Karpas-422 (cell line): ENCODE results near the gene SIAH2. TPM values are rescaled to one million over a fixed set of nuclear protein-coding genes. Genes with fewer than 3 reads are reported as not detected.

Source experiments
- DNase-seq: peaks from one replicate; pipeline ENCODE4 v3.0.0-alpha.2; 2015
- H2AFZ ChIP-seq: fragments of 200-600 bp; sonication (generic); 2 replicates; pipeline ENCODE4 v1.6.1; 2014; ENCODE audit warnings: antibody characterized with exemption, low read length, mixed read lengths
- H3K27ac ChIP-seq: fragments of 200-600 bp; sonication (generic); 2 replicates; pipeline ENCODE4 v1.5.1; 2014; ENCODE audit warnings: mild to moderate bottlenecking, low read length, moderate library complexity
- H3K27me3 ChIP-seq: fragments of 200-600 bp; sonication (generic); 2 replicates; pipeline ENCODE4 v1.6.1; 2014; ENCODE audit warnings: low read length, mixed read lengths
- H3K36me3 ChIP-seq: fragments of 200-600 bp; sonication (generic); 2 replicates; pipeline ENCODE4 v1.6.1; 2014; ENCODE audit warnings: low read length, mixed read lengths; ENCODE audit not compliant: insufficient read depth
- H3K4me1 ChIP-seq: fragments of 200-600 bp; sonication (generic); 2 replicates; pipeline ENCODE4 v1.6.1; 2014; ENCODE audit warnings: mild to moderate bottlenecking, low read length, mixed read lengths
- H3K4me2 ChIP-seq: fragments of 200-600 bp; sonication (generic); 2 replicates; pipeline ENCODE4 v1.6.1; 2014; ENCODE audit warnings: low read length, low read depth, mild to moderate bottlenecking; ENCODE audit not compliant: poor library complexity, severe bottlenecking
- H3K4me3 ChIP-seq: fragments of 200-600 bp; sonication (generic); 2 replicates; pipeline ENCODE4 v1.5.1; 2014; ENCODE audit warnings: mild to moderate bottlenecking, antibody characterized with exemption, low read length, mixed read lengths
- H3K79me2 ChIP-seq: fragments of 200-600 bp; sonication (generic); 2 replicates; pipeline ENCODE4 v1.6.1; 2014; ENCODE audit warnings: mild to moderate bottlenecking, low read length, mixed read lengths
- H3K9ac ChIP-seq: fragments of 200-600 bp; sonication (generic); 2 replicates; pipeline ENCODE4 v1.6.0; 2014; ENCODE audit warnings: low read length
- H3K9me2 ChIP-seq: fragments of 200-600 bp; sonication (generic), shearing (Covaris generic); replicated peaks from 2 replicates; pipeline ENCODE4 v1.6.0; 2014; ENCODE audit warnings: mild to moderate bottlenecking, low read length, moderate library complexity; ENCODE audit not compliant: insufficient read depth
- H3K9me3 ChIP-seq: fragments of 300-700, 200-600 bp; sonication (generic); 2 replicates; pipeline ENCODE4 v1.6.1; 2014; ENCODE audit warnings: low read length, mixed read lengths
- H4K20me1 ChIP-seq: fragments of 200-600 bp; sonication (generic); 2 replicates; pipeline ENCODE4 v1.6.1; 2014; ENCODE audit warnings: mild to moderate bottlenecking, antibody characterized with exemption, low read length, low read depth; ENCODE audit not compliant: insufficient read depth
- total RNA-seq: library from RNA; depleted of rRNA; stranded (reverse); fragments of >200 nt; shearing (Covaris generic); gene quantifications from 2 replicates; pipeline ENCODE4 v1.2.3, GENCODE V29; 2014; ENCODE audit warnings: low replicate concordance

Gene SIAH2
- total RNA-seq, 1 experiment from 2014 or later: 160 TPM

GRCh38 chr3:150751781-150752263, 11.1 kb downstream of the SIAH2 start:
- Histone ChIP-seq H3K4me3 (no peak overlapping the region), H4K20me1 (peaks cover 81% of the 10 kb centered on the region), H3K79me2 (peaks cover 95% of the 10 kb centered on the region), H3K9ac (no peak overlapping the region), H3K27ac (peak overlapping the region; percentile 51; the same call in 1 of the 2 replicates), H3K9me3 (no peaks in the 10 kb centered on the region), H3K27me3 (no peaks in the 10 kb centered on the region), H3K9me2 (no peaks in the 10 kb centered on the region), H2AFZ (no peak overlapping the region), H3K4me2 (peak overlapping the region; percentile 22), H3K36me3 (peaks cover 37% of the 10 kb centered on the region), H3K4me1 (peaks cover 94% of the 10 kb centered on the region)
- DNase-seq: peak; percentile 41

GRCh38 chr3:150749255-150749654, 13.7 kb downstream of the SIAH2 start:
- Histone ChIP-seq H3K4me1 (peaks cover 100% of the 10 kb centered on the region), H3K9ac (no peak overlapping the region), H3K9me2 (no peaks in the 10 kb centered on the region), H4K20me1 (peaks cover 89% of the 10 kb centered on the region), H3K9me3 (no peaks in the 10 kb centered on the region), H3K79me2 (peaks cover 99% of the 10 kb centered on the region), H3K27ac (peak overlapping the region; percentile 66; the same call in 1 of the 2 replicates), H3K4me3 (no peak overlapping the region), H3K36me3 (peaks cover 28% of the 10 kb centered on the region; the same call in 1 of the 2 replicates), H3K27me3 (no peaks in the 10 kb centered on the region), H2AFZ (no peak overlapping the region), H3K4me2 (peak overlapping the region; percentile 23)
- no peak for DNase-seq

GRCh38 chr3:150748684-150749047, 14.3 kb downstream of the SIAH2 start:
- H3K4me1 ChIP-seq: peaks cover 100% of the 10 kb centered on the region
- H3K36me3 ChIP-seq: peaks cover 28% of the 10 kb centered on the region; the same call in 1 of the 2 replicates
- H3K9ac ChIP-seq: no peak overlapping the region
- H3K9me3 ChIP-seq: no peaks in the 10 kb centered on the region
- H2AFZ ChIP-seq: no peak overlapping the region
- H3K4me3 ChIP-seq: no peak overlapping the region
- no peak for DNase-seq
- H3K9me2 ChIP-seq: no peaks in the 10 kb centered on the region
- H3K27ac ChIP-seq: peak overlapping the region; percentile 66
- peaks cover 89% of the 10 kb centered on the region for H4K20me1 ChIP-seq
- H3K4me2 ChIP-seq: peak overlapping the region; percentile 23
- H3K79me2 ChIP-seq: peaks cover 99% of the 10 kb centered on the region
- no peaks in the 10 kb centered on the region for H3K27me3 ChIP-seq

GRCh38 chr3:150747886-150748683, 14.9 kb downstream of the SIAH2 start:
- H2AFZ ChIP-seq: no peak overlapping the region
- no peaks in the 10 kb centered on the region for H3K9me3 ChIP-seq
- H4K20me1 ChIP-seq: peaks cover 89% of the 10 kb centered on the region
- DNase-seq: no peak
- H3K27ac ChIP-seq: peak overlapping the region; percentile 66
- no peaks in the 10 kb centered on the region for H3K9me2 ChIP-seq
- no peak overlapping the region for H3K4me3 ChIP-seq
- H3K79me2 ChIP-seq: peaks cover 99% of the 10 kb centered on the region
- H3K36me3 ChIP-seq: peaks cover 33% of the 10 kb centered on the region; the same call in 1 of the 2 replicates
- H3K27me3 ChIP-seq: no peaks in the 10 kb centered on the region
- peak overlapping the region; percentile 23 for H3K4me2 ChIP-seq
- peaks cover 100% of the 10 kb centered on the region for H3K4me1 ChIP-seq
- no peak overlapping the region for H3K9ac ChIP-seq

- peaks cover 100% of the 10 kb centered on the region for H3K4me1 ChIP-seq
- peaks cover 90% of the 10 kb centered on the region for H4K20me1 ChIP-seq
- H3K4me2 ChIP-seq: peak overlapping the region; percentile 32
- H3K79me2 ChIP-seq: peaks cover 99% of the 10 kb centered on the region
- no peak for DNase-seq
- H2AFZ ChIP-seq: no peak overlapping the region
- no peaks in the 10 kb centered on the region for H3K9me3 ChIP-seq
- H3K9ac ChIP-seq: peak overlapping the region; percentile 23; the same call in 1 of the 2 replicates
- peaks cover 31% of the 10 kb centered on the region; the same call in 1 of the 2 replicates for H3K36me3 ChIP-seq
- peak overlapping the region; percentile 66 for H3K27ac ChIP-seq
- no peaks in the 10 kb centered on the region for H3K9me2 ChIP-seq
- no peak overlapping the region for H3K4me3 ChIP-seq
- no peaks in the 10 kb centered on the region for H3K27me3 ChIP-seq
Measured at GRCh38 chr3:150746791-150747590, 16.0 kb downstream of the SIAH2 start.

- DNase-seq: no peak
- Histone ChIP-seq H3K27ac (no peak overlapping the region), H3K4me2 (peak overlapping the region; percentile 18), H3K36me3 (peaks cover 33% of the 10 kb centered on the region; the same call in 1 of the 2 replicates), H3K79me2 (peaks cover 99% of the 10 kb centered on the region), H3K9ac (no peak overlapping the region), H3K9me3 (no peaks in the 10 kb centered on the region), H3K9me2 (no peaks in the 10 kb centered on the region), H3K4me3 (no peak overlapping the region), H4K20me1 (peaks cover 96% of the 10 kb centered on the region), H3K27me3 (no peaks in the 10 kb centered on the region), H3K4me1 (peaks cover 100% of the 10 kb centered on the region), H2AFZ (no peak overlapping the region)
Measured at GRCh38 chr3:150745832-150746231, 17.1 kb downstream of the SIAH2 start.

- peaks cover 98% of the 10 kb centered on the region for H4K20me1 ChIP-seq
- no peaks in the 10 kb centered on the region for H3K9me2 ChIP-seq
- peak overlapping the region; percentile 43 for H3K4me2 ChIP-seq
- H3K27ac ChIP-seq: peak overlapping the region; percentile 66
- no peak overlapping the region for H3K4me3 ChIP-seq
- H3K36me3 ChIP-seq: peaks cover 26% of the 10 kb centered on the region; the same call in 1 of the 2 replicates
- H3K4me1 ChIP-seq: peaks cover 100% of the 10 kb centered on the region
- no peaks in the 10 kb centered on the region for H3K27me3 ChIP-seq
- DNase-seq: no peak
- peaks cover 97% of the 10 kb centered on the region for H3K79me2 ChIP-seq
- H2AFZ ChIP-seq: no peak overlapping the region
- no peaks in the 10 kb centered on the region for H3K9me3 ChIP-seq
- no peak overlapping the region for H3K9ac ChIP-seq
Measured at GRCh38 chr3:150744919-150745211, 18.1 kb downstream of the SIAH2 start.
